ENCODE measurements around the gene DDX1.

Gene DDX1

DNA sequence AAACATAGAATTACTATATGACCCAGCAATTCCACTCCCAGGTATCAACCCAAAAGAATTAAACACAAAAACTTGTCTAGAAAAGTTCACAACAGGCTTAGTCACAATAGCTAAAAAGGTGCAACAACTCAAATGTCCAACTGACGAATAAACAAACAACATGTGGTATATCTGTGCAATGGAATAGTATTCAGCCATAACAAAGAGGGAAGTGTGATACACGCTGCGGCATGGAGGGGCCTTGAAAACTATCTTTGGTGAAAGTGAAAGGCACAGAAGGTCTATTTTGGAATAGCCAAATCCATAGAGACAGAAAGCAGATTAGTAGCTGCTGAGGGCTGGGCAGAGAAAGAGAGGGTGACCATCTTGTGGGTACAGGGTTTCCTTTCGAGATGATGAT lies 72.1 kb downstream of the DDX1 start:
- no peak for DNase-seq (ENCODE audit: low read depth in 2 of 2)

GRCh38 chr2:15664273-15665066 lies 72.8 kb downstream of the DDX1 start:
- DNase-seq (ENCODE audit: low read depth in 2 of 2) = no peak

GRCh38 chr2:15665067-15665942 lies 73.6 kb downstream of the DDX1 start:
- DNase-seq (ENCODE audit: low read depth in 2 of 2) = no peak

- no peak for DNase-seq (ENCODE audit: low read depth in 2 of 2)
Measured at GRCh38 chr2:15665943-15666460, 74.3 kb downstream of the DDX1 start.

DNA sequence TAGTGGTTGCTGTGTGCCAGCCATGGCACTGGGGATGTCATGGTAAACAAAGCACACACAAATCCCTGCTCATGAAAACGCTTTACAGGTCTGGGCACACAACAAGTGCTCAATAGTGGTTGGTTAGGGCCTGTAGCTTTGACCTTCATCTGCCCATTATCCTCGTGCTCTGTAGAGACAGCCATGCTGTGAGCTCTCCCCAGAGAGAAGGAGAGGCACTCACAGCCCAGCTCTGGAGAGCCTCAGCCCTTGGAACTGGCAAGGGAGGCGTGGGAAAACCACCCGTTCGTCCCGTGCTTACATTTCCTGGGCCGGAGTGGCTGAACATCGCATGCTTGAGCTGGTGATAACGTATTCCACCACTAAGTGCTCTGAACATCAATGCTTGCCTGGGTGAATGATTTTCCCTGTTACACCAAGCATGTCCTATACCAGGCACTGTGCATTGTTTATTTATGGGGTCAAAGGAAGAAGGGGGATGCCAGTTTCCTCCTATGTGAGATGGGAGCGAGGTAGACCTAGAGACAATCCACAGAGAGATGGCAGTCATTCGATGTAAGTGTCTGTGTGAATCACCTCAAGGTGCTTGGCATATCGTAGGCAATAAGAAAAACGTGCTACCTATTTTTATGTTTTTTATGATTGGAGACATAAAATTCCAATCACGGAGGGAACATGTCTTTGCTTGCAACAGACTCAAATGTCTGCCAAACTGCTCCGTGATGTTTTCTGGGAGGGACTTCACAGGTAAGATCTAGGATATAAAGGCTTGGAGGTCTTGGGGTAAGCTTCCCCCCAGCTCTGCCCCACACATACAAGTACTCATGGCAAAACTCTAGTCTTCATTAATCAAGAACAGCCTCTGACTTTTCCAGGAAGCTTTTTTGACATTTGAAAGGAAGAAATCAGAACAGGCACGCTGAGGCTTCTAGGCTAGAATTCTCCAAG lies 75.5 kb downstream of the DDX1 start:
- no peak for DNase-seq (ENCODE audit: low read depth in 2 of 2)

- no peak for DNase-seq (ENCODE audit: low read depth in 2 of 2)
Measured at GRCh38 chr2:15667809-15668556, 76.3 kb downstream of the DDX1 start.

- no peak for DNase-seq (ENCODE audit: low read depth in 2 of 2)
Measured at GRCh38 chr2:15668611-15669305, 77.1 kb downstream of the DDX1 start.

- DNase-seq (ENCODE audit: low read depth in 2 of 2) = no peak
Measured at GRCh38 chr2:15669375-15669910, 77.8 kb downstream of the DDX1 start.

DNA sequence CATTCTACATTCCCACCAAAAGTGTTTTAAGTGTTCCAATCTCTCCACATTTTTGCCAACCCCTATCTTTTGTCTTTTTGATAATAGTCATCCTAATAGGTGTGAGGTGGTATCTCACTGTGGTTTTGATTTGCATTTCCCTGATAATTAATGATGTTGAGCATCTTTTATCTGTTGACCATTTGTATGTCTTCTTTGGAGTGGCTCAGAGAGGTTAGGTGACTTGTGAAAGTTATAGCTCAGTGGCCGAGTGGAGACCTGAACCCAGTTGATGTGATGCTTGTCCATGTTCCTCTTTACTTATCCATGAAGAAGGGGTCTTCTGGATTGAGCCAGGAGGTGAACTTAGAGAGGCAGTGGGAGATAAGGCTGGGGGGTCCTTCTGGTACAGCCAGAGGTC lies 78.8 kb downstream of the DDX1 start:
- no peak for DNase-seq (ENCODE audit: low read depth in 2 of 2)

DNA sequence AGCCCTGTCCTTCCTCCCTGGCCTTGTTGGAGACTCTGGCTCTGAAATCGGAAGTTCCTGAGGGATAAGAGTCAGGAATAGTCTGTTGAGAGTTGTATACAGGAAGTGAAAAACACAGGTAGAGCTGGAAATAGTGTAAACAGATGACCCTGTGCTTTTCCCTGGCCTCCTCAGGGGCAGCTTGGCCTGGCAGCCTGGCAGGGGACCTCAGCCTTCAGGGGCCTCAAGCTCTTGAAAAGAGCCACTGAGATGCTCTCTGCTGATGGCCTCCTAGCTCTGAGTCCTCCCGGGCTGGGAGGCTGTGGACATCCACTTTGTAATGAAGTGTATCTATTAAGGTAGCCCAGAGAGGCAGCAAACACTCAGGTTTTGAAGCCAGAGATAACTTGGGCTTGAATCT lies 79.3 kb downstream of the DDX1 start:
- DNase-seq (ENCODE audit: low read depth in 2 of 2) = no peak

DNA sequence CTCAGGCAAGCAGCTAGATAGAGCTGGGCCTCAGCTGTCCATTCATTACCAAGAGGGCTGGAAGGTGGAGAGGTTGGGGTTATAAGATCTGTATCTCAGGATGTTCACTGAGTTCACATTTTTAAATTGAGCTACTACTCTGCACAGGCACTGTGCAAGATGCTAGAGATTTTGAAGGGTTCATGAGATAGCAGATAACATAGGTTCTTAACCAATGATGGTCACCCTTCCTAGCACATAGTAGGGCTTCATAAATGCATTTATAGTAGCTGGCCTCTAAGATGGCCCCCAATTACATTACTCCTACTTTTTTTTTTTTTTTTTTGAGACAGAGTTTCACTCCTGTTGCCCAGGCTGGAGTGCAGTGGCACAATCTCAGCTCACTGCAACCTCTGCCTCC lies 79.7 kb downstream of the DDX1 start:
- no peak for DNase-seq (ENCODE audit: low read depth in 2 of 2)

DNA sequence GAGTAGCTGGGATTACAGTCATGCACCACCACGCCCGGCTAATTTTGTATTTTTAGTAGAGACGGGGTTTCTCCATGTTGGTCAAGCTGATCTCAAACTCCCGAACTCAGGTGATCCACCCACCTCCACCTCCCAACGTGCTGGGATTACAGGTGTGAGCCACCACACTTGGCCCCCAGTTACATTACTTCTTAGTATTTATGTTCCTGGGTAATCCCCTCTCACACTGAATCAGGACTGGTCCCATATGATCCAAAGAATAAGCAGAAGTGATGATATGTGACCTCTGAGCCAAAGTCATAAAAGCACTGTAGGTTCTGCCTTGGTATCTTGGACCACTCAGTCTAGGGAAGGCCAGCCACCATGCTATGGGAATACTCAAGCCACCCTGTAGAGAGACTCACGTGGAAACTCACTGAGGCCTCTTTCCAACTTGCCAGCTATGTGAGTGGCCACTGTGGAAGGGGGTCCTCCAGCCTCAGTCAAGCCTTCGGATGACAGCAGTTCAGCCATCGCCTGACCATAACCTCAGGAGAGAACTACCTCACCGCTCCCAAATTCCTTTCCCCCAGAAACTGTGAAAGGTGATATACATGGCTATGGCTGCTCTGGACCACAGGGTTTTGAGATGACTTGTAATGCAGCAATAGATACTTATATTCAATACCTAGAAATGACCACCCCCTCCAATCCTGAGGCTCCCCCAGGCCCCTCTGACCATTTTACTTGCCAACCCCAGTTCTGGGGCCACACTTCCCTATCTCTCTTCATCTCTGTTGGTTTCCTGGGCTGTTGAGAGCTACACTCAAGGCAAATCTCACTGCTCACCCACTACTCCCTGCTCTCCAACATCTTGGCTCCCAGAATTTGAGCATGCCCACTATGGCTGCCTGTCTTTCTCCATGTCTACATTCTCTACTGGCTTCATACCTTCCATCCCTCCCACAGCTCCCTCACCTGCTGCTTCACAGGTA lies 80.5 kb downstream of the DDX1 start:
- no peak for DNase-seq (ENCODE audit: low read depth in 2 of 2)

- no peak for DNase-seq (ENCODE audit: low read depth in 2 of 2)
Measured at GRCh38 chr2:15672961-15673918, 81.6 kb downstream of the DDX1 start.

GRCh38 chr2:15673919-15674636 lies 82.4 kb downstream of the DDX1 start:
- no peak for DNase-seq (ENCODE audit: low read depth in 2 of 2)

DNA sequence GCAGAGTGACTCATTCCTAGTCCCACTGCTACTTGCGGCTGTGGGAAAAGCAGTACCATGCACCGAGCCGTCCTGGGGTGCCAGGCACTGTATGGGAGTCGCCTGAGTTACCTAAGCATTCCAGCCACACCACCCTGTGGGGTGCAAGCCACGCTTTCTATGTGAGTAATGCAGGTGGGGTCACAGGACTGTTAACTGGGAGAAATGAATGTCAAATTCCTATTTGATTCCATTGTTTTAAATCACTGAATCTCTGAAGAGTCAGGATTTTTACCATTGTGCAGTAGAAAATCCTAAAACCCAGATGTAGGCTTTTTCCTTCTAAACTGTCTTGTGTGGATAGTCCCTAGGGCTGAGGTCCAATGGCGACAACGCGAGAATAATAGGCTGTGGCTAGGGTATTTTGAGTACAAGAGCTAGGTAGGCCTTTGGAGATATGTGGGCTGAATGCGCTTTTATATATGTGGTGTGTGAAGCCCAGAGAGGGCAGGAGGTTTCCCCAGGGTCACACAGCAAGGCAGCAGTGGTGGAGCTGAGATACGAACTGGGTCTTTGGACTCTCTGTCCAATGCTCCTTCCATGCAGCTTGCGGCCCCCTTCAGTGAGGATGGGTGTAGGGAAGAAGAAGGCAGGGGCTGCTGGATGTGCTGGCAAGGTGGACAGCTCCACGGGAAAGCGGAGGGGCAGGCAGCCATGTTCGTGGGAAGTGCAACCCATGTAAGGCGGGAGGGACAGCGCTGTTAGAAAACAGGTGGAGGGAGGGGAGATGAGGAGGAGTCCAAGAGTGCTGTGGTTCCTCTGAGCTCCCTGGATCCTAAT lies 83.2 kb downstream of the DDX1 start:
- no peak for DNase-seq (ENCODE audit: low read depth in 2 of 2)
